GM06990 (cell line): Measurements from ENCODE around the gene SPTB.

Experiments used
- DNase-seq: peaks from one replicate; pipeline ENCODE4 v3.0.0-alpha.2; 2011; ENCODE audit not compliant: insufficient read length; ENCODE audit errors: extremely low read depth
- H3K27me3 ChIP-seq: replicated peaks from 2 replicates; pipeline ENCODE4 v1.6.0; 2011; ENCODE audit warnings: low read length; ENCODE audit not compliant: control insufficient read depth, insufficient read depth
- H3K36me3 ChIP-seq: 2 replicates; pipeline ENCODE4 v1.5.1; 2011; ENCODE audit warnings: low read length; ENCODE audit not compliant: control insufficient read depth, insufficient read depth
- H3K4me3 ChIP-seq: replicated peaks from 2 replicates; pipeline ENCODE4 v1.5.1; 2011; ENCODE audit warnings: low read depth, mild to moderate bottlenecking, control low read depth, low read length
- CTCF ChIP-seq: IDR thresholded peaks from 2 replicates; pipeline ENCODE4 v1.5.1; 2011; ENCODE audit warnings: low read length, control low read depth, mild to moderate bottlenecking, inconsistent platforms; ENCODE audit not compliant: insufficient read depth, poor library complexity, severe bottlenecking

The SPTB gene

GRCh38 chr14:64856529-64857445, 22.9 kb downstream of the SPTB start:
- no peak for DNase-seq
- H3K36me3 ChIP-seq: no peaks in the 10 kb centered on the region
- no peak overlapping the region for H3K4me3 ChIP-seq
- TF ChIP-seq CTCF: no peak
- H3K27me3 ChIP-seq: no peaks in the 10 kb centered on the region

- H3K27me3 ChIP-seq: no peaks in the 10 kb centered on the region
- H3K4me3 ChIP-seq: no peak overlapping the region
- H3K36me3 ChIP-seq: no peaks in the 10 kb centered on the region
- no peak for TF ChIP-seq CTCF
- no peak for DNase-seq
These were observed 23.8 kb downstream of the SPTB start for GRCh38 chr14:64855721-64856528.

GRCh38 chr14:64850369-64851137, 29.2 kb downstream of the SPTB start:
- Histone ChIP-seq H3K4me3 (no peak overlapping the region), H3K36me3 (no peaks in the 10 kb centered on the region), H3K27me3 (no peaks in the 10 kb centered on the region)
- no peak for TF ChIP-seq CTCF
- DNase-seq: no peak

GRCh38 chr14:64849940-64850339, 29.8 kb downstream of the SPTB start:
- TF ChIP-seq CTCF: no peak
- peak; percentile 37 for DNase-seq
- Histone ChIP-seq H3K27me3 (no peaks in the 10 kb centered on the region), H3K4me3 (no peak overlapping the region), H3K36me3 (no peaks in the 10 kb centered on the region)

GRCh38 chr14:64848239-64848638, 31.5 kb downstream of the SPTB start:
- H3K36me3 ChIP-seq: no peaks in the 10 kb centered on the region
- no peak for TF ChIP-seq CTCF
- H3K4me3 ChIP-seq: no peak overlapping the region
- no peaks in the 10 kb centered on the region for H3K27me3 ChIP-seq
- peak; percentile 45 for DNase-seq
